NB4 (cell line): ENCODE results near the gene SCYGR1.

ENCODE experiments used
- CTCF ChIP-seq: IDR thresholded peaks from one replicate; pipeline ENCODE4 v1.5.1; 2012; ENCODE audit warnings: low read depth, low read length
- MAX ChIP-seq: IDR thresholded peaks from 2 replicates; pipeline ENCODE4 v1.6.1; 2011; ENCODE audit warnings: low read depth, low read length
- POLR2A ChIP-seq: IDR thresholded peaks from 2 replicates; pipeline ENCODE4 v1.6.1; 2011; ENCODE audit warnings: mild to moderate bottlenecking; ENCODE audit not compliant: insufficient read length; ENCODE audit errors: extremely low read depth

- no peak for TF ChIP-seq POLR2A
- TF ChIP-seq CTCF = no peak
- no peak for TF ChIP-seq MAX
Measured at GRCh38 chr2:227420087-227421052, 32.6 kb upstream of the SCYGR1 start.
